Peyer's patch (tissue), 4 donors: Measurements from ENCODE around the gene NPLOC4.

Experiments used
- POLR2A ChIP-seq, 2 donors: fragments of 450-650 bp; IDR thresholded peaks; one replicate each; pipeline ENCODE4 v1.5.1; 2017; ENCODE audit warnings: antibody characterized with exemption in 2 of 2, mild to moderate bottlenecking in 2 of 2, moderate library complexity in 2 of 2
- TF ChIP-seq, protein P1 (sequence below), 6 experiments: fragments of 450-650 bp in 4 of 6; fragments of 200-600 bp in 2 of 6; sonication (generic) in 1 of 6; IDR thresholded peaks; one replicate each; pipeline ENCODE4 v1.5.1; 2017 to 2019; ENCODE audit warnings: antibody characterized with exemption in 6 of 6, mild to moderate bottlenecking in 3 of 6, moderate library complexity in 1 of 6

DNA sequence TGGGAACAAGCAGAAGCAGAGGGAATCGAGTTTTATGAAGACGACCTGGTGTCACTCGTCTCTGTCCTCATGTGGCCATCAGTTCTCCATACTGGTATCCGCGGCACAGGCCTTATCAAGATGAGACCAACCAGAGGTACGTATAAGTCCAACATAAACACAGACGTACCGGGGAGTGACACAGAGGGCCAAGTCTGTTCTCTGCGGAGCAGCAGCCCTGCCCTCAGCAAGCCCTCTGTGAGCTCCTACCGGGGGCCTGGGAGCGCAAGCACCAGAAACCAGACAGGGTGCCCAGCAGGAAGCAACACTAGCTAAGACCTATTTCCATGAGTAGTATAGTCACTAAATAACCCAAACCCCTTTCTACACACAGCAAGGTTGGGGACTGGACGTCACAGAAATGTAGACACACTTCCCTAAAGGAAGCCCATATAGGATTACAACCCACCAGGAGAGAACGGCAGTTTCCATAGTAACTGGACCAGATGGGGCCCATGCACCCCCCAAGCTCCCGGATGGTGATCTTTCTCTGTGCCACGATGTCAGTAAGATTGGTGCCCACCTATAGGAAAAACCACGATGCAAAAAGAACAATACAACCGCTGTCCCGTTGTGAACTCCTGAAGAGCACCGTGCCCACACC, 45.8 kb upstream of the NPLOC4 start:
- TF ChIP-seq, protein P1, sequence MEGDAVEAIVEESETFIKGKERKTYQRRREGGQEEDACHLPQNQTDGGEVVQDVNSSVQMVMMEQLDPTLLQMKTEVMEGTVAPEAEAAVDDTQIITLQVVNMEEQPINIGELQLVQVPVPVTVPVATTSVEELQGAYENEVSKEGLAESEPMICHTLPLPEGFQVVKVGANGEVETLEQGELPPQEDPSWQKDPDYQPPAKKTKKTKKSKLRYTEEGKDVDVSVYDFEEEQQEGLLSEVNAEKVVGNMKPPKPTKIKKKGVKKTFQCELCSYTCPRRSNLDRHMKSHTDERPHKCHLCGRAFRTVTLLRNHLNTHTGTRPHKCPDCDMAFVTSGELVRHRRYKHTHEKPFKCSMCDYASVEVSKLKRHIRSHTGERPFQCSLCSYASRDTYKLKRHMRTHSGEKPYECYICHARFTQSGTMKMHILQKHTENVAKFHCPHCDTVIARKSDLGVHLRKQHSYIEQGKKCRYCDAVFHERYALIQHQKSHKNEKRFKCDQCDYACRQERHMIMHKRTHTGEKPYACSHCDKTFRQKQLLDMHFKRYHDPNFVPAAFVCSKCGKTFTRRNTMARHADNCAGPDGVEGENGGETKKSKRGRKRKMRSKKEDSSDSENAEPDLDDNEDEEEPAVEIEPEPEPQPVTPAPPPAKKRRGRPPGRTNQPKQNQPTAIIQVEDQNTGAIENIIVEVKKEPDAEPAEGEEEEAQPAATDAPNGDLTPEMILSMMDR (IDR thresholded peaks at IDR 0.05) = no peak
- no peak for TF ChIP-seq POLR2A (IDR thresholded peaks at IDR 0.05)
